ENCODE data around the gene GGCX. TPM values are rescaled to one million over a fixed set of nuclear protein-coding genes. Genes with fewer than 3 reads are reported as not detected.
A peak's percentile ranks its signal among the peaks of the same experiment; 100 is the strongest.
"Not testable (repeated sequence)": the region's sequence is repeated elsewhere in the genome, so short reads cannot be mapped to it uniquely, and the experiment has no call there.

GGCX gene
- total RNA-seq, 1 experiment from 2014 or later = 47.0 TPM

GRCh38 chr2:85547089-85547858, 14.0 kb downstream of the GGCX start:
- Histone ChIP-seq H3K36me3 (ENCODE audit: insufficient read depth, low read length) (peaks cover 39% of the 10 kb centered on the region), H4K20me1 (ENCODE audit: insufficient read depth, low read depth, low read length) (peaks cover 7% of the 10 kb centered on the region), H3K4me3 (ENCODE audit: low read length) (no peak overlapping the region), H3K9me3 (ENCODE audit: low read length) (no peaks in the 10 kb centered on the region), H3K4me2 (ENCODE audit: low read depth, low read length, poor library complexity, severe bottlenecking) (no peak overlapping the region), H3K9me2 (replicated peaks; ENCODE audit: insufficient read depth, low read length) (no peaks in the 10 kb centered on the region), H3K79me2 (ENCODE audit: low read length) (peaks cover 4% of the 10 kb centered on the region), H3K27ac (ENCODE audit: low read length) (no peak overlapping the region), H3K27me3 (ENCODE audit: low read length) (no peaks in the 10 kb centered on the region), H3K4me1 (ENCODE audit: low read length) (no peaks in the 10 kb centered on the region; the same call in 1 of the 2 replicates), H3K9ac (ENCODE audit: low read length) (no peak overlapping the region), H2AFZ (ENCODE audit: low read length) (no peak overlapping the region)
- peak; percentile 74 for DNase-seq

GRCh38 chr2:85545780-85546240, 15.5 kb downstream of the GGCX start:
- Histone ChIP-seq H3K4me2 (ENCODE audit: low read depth, low read length, poor library complexity, severe bottlenecking) (no peak overlapping the region), H2AFZ (ENCODE audit: low read length) (no peak overlapping the region), H3K9me3 (ENCODE audit: low read length) (no peaks in the 10 kb centered on the region), H3K27me3 (ENCODE audit: low read length) (no peaks in the 10 kb centered on the region), H3K27ac (ENCODE audit: low read length) (no peak overlapping the region), H4K20me1 (ENCODE audit: insufficient read depth, low read depth, low read length) (peaks cover 22% of the 10 kb centered on the region), H3K79me2 (ENCODE audit: low read length) (peaks cover 19% of the 10 kb centered on the region), H3K4me3 (ENCODE audit: low read length) (no peak overlapping the region), H3K4me1 (ENCODE audit: low read length) (peaks cover 14% of the 10 kb centered on the region), H3K9me2 (replicated peaks; ENCODE audit: insufficient read depth, low read length) (no peaks in the 10 kb centered on the region), H3K9ac (ENCODE audit: low read length) (no peak overlapping the region), H3K36me3 (ENCODE audit: insufficient read depth, low read length) (peaks cover 42% of the 10 kb centered on the region)
- DNase-seq = peak; percentile 76

DNA sequence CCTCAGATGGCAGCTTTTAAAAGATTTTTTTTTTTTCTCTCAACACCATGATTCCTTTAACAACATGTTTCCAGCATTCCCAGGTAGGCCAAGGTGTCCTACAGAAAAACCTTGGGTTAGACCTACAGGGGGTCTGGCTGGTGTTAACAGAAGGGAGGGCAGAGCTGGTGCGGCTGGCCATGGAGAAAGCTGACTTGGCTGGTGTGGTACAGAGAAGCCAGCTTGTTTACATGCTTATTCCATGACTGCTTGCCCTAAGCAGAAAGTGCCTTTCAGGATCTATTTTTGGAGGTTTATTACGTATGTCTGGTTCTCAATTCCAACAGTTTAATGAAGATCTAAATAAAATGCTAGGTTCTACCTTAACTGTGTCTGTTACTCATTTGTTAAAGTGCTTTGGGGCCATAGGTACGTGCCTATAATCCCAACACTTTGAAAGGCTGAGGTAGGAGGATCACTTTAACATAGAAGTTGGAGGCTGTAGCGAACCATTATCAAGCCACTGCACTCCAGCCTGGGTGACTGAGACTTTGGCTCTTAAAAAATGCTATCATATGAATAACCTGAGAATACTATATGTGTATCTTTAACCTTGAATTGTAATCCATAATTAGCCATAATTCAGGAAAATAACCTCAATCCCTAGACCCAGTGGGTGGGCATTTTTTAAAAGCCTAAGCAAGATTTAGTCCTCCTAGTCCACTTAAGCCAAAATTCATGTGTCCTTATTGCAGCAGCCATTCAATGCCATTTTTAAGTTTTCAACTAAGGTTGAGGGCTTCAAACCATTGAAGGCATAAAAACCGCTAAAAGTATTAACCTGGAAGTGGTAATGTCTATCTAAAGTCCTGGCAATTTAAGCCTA, 16.1 kb downstream of the GGCX start:
- not testable (repeated sequence) for H3K27me3 ChIP-seq (ENCODE audit: low read length); H3K9me3 ChIP-seq (ENCODE audit: low read length); H3K9ac ChIP-seq (ENCODE audit: low read length); H3K9me2 ChIP-seq (replicated peaks; ENCODE audit: insufficient read depth, low read length); H3K27ac ChIP-seq (ENCODE audit: low read length); H2AFZ ChIP-seq (ENCODE audit: low read length); H3K4me3 ChIP-seq (ENCODE audit: low read length); H3K4me2 ChIP-seq (ENCODE audit: low read depth, low read length, poor library complexity, severe bottlenecking)
- peaks cover 48% of the 10 kb centered on the region for H3K36me3 ChIP-seq (ENCODE audit: insufficient read depth, low read length)
- peaks cover 28% of the 10 kb centered on the region for H4K20me1 ChIP-seq (ENCODE audit: insufficient read depth, low read depth, low read length)
- peaks cover 21% of the 10 kb centered on the region for H3K4me1 ChIP-seq (ENCODE audit: low read length)
- peak; percentile 70 for DNase-seq
- peaks cover 26% of the 10 kb centered on the region for H3K79me2 ChIP-seq (ENCODE audit: low read length)

- peak; percentile 61 for DNase-seq
- peaks cover 22% of the 10 kb centered on the region for H3K4me1 ChIP-seq (ENCODE audit: low read length)
- H3K27me3 ChIP-seq (ENCODE audit: low read length); H3K9me2 ChIP-seq (replicated peaks; ENCODE audit: insufficient read depth, low read length); H3K9me3 ChIP-seq (ENCODE audit: low read length); H3K4me2 ChIP-seq (ENCODE audit: low read depth, low read length, poor library complexity, severe bottlenecking); H3K27ac ChIP-seq (ENCODE audit: low read length); H3K4me3 ChIP-seq (ENCODE audit: low read length); H3K9ac ChIP-seq (ENCODE audit: low read length); H2AFZ ChIP-seq (ENCODE audit: low read length): not testable (repeated sequence)
- peaks cover 36% of the 10 kb centered on the region for H4K20me1 ChIP-seq (ENCODE audit: insufficient read depth, low read depth, low read length)
- peaks cover 57% of the 10 kb centered on the region for H3K36me3 ChIP-seq (ENCODE audit: insufficient read depth, low read length)
- H3K79me2 ChIP-seq (ENCODE audit: low read length) = peaks cover 34% of the 10 kb centered on the region
Measured at GRCh38 chr2:85544254-85544691, 17.0 kb downstream of the GGCX start.

DNA sequence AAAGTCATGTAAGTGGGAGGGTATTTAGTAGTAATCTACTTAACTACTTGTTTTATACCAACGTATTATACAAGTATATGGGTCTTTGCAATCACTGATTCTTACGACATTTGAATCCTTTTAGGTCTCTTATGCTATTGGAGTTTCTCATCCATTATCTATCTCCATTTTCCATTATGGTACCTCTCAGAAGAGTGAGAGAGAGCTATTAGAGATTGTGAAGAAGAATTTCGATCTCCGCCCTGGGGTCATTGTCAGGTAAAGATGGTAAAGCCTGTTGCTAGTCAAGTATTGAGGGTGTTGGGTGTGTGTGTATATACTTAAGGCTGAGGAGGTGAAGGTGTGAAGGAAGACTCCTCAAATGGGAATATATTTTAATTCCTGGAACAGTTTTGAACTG, 18.5 kb downstream of the GGCX start:
- Histone ChIP-seq H3K4me1 (ENCODE audit: low read length) (peaks cover 26% of the 10 kb centered on the region), H3K9ac (ENCODE audit: low read length) (no peak overlapping the region), H3K4me2 (ENCODE audit: low read depth, low read length, poor library complexity, severe bottlenecking) (no peak overlapping the region), H3K27ac (ENCODE audit: low read length) (no peak overlapping the region), H3K27me3 (ENCODE audit: low read length) (no peaks in the 10 kb centered on the region), H3K79me2 (ENCODE audit: low read length) (peaks cover 45% of the 10 kb centered on the region), H3K4me3 (ENCODE audit: low read length) (no peak overlapping the region), H3K9me2 (replicated peaks; ENCODE audit: insufficient read depth, low read length) (no peaks in the 10 kb centered on the region), H3K9me3 (ENCODE audit: low read length) (no peaks in the 10 kb centered on the region), H3K36me3 (ENCODE audit: insufficient read depth, low read length) (peaks cover 59% of the 10 kb centered on the region), H2AFZ (ENCODE audit: low read length) (no peak overlapping the region), H4K20me1 (ENCODE audit: insufficient read depth, low read depth, low read length) (peaks cover 36% of the 10 kb centered on the region)
- no peak for DNase-seq

DNA sequence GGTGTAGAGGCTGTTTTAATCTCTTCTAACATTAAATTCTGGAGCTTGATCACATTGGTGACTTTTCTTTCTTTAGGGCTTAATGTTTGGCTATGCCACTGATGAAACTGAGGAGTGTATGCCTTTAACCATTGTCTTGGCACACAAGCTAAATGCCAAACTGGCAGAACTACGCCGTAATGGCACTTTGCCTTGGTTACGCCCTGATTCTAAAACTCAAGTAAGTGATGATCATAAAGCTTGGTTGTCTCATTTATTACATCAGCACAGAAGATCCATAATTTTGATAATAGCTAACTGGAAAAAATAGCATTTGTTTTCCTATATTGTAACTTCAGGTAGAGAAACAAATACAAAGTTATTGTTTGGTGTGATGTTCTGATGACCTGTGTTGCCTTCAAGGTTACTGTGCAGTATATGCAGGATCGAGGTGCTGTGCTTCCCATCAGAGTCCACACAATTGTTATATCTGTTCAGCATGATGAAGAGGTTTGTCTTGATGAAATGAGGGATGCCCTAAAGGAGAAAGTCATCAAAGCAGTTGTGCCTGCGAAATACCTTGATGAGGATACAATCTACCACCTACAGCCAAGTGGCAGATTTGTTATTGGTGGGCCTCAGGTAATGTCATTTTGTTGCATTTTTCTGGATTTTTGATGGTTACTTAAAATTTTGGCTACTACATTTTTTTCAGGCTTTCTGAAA, 19.4 kb downstream of the GGCX start:
- DNase-seq = no peak
- H3K4me2 ChIP-seq (ENCODE audit: low read depth, low read length, poor library complexity, severe bottlenecking) = peak overlapping the region; percentile 92
- no peaks in the 10 kb centered on the region for H3K27me3 ChIP-seq (ENCODE audit: low read length)
- no peak overlapping the region for H3K27ac ChIP-seq (ENCODE audit: low read length)
- H3K9ac ChIP-seq (ENCODE audit: low read length) = no peak overlapping the region
- H3K4me3 ChIP-seq (ENCODE audit: low read length) = no peak overlapping the region
- no peaks in the 10 kb centered on the region for H3K9me3 ChIP-seq (ENCODE audit: low read length)
- peaks cover 36% of the 10 kb centered on the region for H4K20me1 ChIP-seq (ENCODE audit: insufficient read depth, low read depth, low read length)
- H2AFZ ChIP-seq (ENCODE audit: low read length) = no peak overlapping the region
- H3K79me2 ChIP-seq (ENCODE audit: low read length) = peaks cover 48% of the 10 kb centered on the region
- H3K4me1 ChIP-seq (ENCODE audit: low read length) = peaks cover 34% of the 10 kb centered on the region
- peaks cover 59% of the 10 kb centered on the region for H3K36me3 ChIP-seq (ENCODE audit: insufficient read depth, low read length)
- no peaks in the 10 kb centered on the region for H3K9me2 ChIP-seq (replicated peaks; ENCODE audit: insufficient read depth, low read length)

GRCh38 chr2:85541262-85541661, 20.0 kb downstream of the GGCX start:
- peak overlapping the region; percentile 77 for H3K4me3 ChIP-seq (ENCODE audit: low read length)

More at GRCh38 chr2:85541262-85541661, 20.0 kb downstream of the GGCX start:
- Histone ChIP-seq H3K79me2 (ENCODE audit: low read length) (peaks cover 48% of the 10 kb centered on the region), H3K27me3 (ENCODE audit: low read length) (no peaks in the 10 kb centered on the region), H4K20me1 (ENCODE audit: insufficient read depth, low read depth, low read length) (peaks cover 36% of the 10 kb centered on the region), H2AFZ (ENCODE audit: low read length) (no peak overlapping the region), H3K4me2 (ENCODE audit: low read depth, low read length, poor library complexity, severe bottlenecking) (peak overlapping the region; percentile 92), H3K27ac (ENCODE audit: low read length) (peak overlapping the region; percentile 89), H3K9ac (ENCODE audit: low read length) (0 out of 2 replicates have a peak overlapping the region, but pooled peaks have one; percentile 99), H3K9me3 (ENCODE audit: low read length) (no peaks in the 10 kb centered on the region), H3K9me2 (replicated peaks; ENCODE audit: insufficient read depth, low read length) (no peaks in the 10 kb centered on the region), H3K4me1 (ENCODE audit: low read length) (peaks cover 35% of the 10 kb centered on the region), H3K36me3 (ENCODE audit: insufficient read depth, low read length) (peaks cover 59% of the 10 kb centered on the region)
- DNase-seq = no peak
